ENCODE results near the gene TMEM72. TPM values are rescaled to one million over a fixed set of nuclear protein-coding genes. Genes with fewer than 3 reads are reported as not detected.

TMEM72 gene
- total and polyA plus RNA-seq, 2 of the 13 experiments (the other 11 are each of a cell fraction or from before 2014, with no cell fraction given) = 0.04 TPM; not detected in 1

DNA sequence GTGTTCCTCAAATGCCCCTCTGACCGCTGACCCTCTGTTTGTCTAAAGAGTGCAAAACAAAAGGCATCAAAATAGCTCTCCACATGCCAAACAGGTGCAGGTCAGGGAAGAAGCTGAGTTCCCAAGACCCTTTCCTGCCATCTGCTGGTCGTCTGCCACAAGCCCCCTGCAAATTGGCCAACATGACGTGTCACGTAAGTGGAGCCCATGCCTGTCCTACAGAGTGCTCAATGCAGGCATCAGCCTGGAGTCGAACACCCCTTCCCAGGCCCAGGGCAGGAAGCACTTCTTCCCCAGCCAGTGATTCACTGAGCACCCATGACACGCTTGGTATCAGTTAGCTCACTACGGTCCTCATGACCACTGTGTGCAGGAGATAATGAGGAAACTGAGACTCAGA lies 14.1 kb downstream of the TMEM72 start:
- Histone ChIP-seq H3K27ac (ENCODE audit: extremely low read length, insufficient read depth, low read length) (no peak overlapping the region), H4K20me1 (ENCODE audit: insufficient read depth, low read length) (no peaks in the 10 kb centered on the region), H3K4me2 (ENCODE audit: low read depth, low read length) (no peak overlapping the region), H2AFZ (ENCODE audit: low read length) (no peak overlapping the region), H3K79me2 (ENCODE audit: insufficient read depth, low read length) (no peaks in the 10 kb centered on the region), H3K9me3 (ENCODE audit: low read length) (no peaks in the 10 kb centered on the region), H3K9ac (ENCODE audit: insufficient read depth, low read depth, low read length) (no peak overlapping the region), H3K27me3 (ENCODE audit: control insufficient read depth in 1 of 2, insufficient read depth in 2 of 2, low read length in 2 of 2) (peaks cover 3 to 5% of the 10 kb centered on the region in 2 experiments; a peak in 2 of 5 replicates), H3K4me3 (replicated peaks in 1 of 3; ENCODE audit: insufficient read depth in 1 of 3, low read depth in 2 of 3, low read length in 3 of 3) (no peak overlapping the region), H3K36me3 (replicated peaks in 1 of 2; ENCODE audit: control insufficient read depth in 1 of 2, insufficient read depth in 2 of 2, low read length in 2 of 2) (no peaks in the 10 kb centered on the region), H3K4me1 (ENCODE audit: insufficient read depth, low read length) (peaks cover 38% of the 10 kb centered on the region)
- TF ChIP-seq, protein P1, sequence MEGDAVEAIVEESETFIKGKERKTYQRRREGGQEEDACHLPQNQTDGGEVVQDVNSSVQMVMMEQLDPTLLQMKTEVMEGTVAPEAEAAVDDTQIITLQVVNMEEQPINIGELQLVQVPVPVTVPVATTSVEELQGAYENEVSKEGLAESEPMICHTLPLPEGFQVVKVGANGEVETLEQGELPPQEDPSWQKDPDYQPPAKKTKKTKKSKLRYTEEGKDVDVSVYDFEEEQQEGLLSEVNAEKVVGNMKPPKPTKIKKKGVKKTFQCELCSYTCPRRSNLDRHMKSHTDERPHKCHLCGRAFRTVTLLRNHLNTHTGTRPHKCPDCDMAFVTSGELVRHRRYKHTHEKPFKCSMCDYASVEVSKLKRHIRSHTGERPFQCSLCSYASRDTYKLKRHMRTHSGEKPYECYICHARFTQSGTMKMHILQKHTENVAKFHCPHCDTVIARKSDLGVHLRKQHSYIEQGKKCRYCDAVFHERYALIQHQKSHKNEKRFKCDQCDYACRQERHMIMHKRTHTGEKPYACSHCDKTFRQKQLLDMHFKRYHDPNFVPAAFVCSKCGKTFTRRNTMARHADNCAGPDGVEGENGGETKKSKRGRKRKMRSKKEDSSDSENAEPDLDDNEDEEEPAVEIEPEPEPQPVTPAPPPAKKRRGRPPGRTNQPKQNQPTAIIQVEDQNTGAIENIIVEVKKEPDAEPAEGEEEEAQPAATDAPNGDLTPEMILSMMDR (CRISPR knock-in tag; IDR thresholded peaks at IDR 0.05) = peak; percentile 86
- TF ChIP-seq, protein P2, sequence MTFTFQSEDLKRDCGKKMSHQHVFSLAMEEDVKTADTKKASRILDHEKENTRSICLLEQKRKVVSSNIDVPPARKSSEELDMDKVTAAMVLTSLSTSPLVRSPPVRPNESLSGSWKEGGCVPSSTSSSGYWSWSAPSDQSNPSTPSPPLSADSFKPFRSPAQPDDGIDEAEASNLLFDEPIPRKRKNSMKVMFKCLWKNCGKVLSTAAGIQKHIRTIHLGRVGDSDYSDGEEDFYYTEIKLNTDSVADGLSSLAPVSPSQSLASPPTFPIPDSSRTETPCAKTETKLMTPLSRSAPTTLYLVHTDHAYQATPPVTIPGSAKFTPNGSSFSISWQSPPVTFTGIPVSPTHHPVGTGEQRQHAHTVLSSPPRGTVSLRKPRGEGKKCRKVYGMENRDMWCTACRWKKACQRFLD (CRISPR knock-in tag; IDR thresholded peaks at IDR 0.05; ENCODE audit: borderline replicate concordance) = no peak
- TF ChIP-seq ZNF816 (CRISPR knock-in tag; IDR thresholded peaks at IDR 0.05; ENCODE audit: borderline replicate concordance) = no peak
- TF ChIP-seq, protein P3, sequence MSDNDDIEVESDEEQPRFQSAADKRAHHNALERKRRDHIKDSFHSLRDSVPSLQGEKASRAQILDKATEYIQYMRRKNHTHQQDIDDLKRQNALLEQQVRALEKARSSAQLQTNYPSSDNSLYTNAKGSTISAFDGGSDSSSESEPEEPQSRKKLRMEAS (IDR thresholded peaks at IDR 0.05) = peak; percentile 25; the same call in 1 of the 2 replicates
- TF ChIP-seq SALL1 (CRISPR knock-in tag; IDR thresholded peaks at IDR 0.05) = peak; percentile 32; the same call in 1 of the 2 replicates
- TF ChIP-seq, protein P4, sequence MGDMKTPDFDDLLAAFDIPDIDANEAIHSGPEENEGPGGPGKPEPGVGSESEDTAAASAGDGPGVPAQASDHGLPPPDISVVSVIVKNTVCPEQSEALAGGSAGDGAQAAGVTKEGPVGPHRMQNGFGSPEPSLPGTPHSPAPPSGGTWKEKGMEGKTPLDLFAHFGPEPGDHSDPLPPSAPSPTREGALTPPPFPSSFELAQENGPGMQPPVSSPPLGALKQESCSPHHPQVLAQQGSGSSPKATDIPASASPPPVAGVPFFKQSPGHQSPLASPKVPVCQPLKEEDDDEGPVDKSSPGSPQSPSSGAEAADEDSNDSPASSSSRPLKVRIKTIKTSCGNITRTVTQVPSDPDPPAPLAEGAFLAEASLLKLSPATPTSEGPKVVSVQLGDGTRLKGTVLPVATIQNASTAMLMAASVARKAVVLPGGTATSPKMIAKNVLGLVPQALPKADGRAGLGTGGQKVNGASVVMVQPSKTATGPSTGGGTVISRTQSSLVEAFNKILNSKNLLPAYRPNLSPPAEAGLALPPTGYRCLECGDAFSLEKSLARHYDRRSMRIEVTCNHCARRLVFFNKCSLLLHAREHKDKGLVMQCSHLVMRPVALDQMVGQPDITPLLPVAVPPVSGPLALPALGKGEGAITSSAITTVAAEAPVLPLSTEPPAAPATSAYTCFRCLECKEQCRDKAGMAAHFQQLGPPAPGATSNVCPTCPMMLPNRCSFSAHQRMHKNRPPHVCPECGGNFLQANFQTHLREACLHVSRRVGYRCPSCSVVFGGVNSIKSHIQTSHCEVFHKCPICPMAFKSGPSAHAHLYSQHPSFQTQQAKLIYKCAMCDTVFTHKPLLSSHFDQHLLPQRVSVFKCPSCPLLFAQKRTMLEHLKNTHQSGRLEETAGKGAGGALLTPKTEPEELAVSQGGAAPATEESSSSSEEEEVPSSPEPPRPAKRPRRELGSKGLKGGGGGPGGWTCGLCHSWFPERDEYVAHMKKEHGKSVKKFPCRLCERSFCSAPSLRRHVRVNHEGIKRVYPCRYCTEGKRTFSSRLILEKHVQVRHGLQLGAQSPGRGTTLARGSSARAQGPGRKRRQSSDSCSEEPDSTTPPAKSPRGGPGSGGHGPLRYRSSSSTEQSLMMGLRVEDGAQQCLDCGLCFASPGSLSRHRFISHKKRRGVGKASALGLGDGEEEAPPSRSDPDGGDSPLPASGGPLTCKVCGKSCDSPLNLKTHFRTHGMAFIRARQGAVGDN (CRISPR knock-in tag; IDR thresholded peaks at IDR 0.05) = peak; percentile 25; the same call in 1 of the 2 replicates
- TF ChIP-seq SMC3 (IDR thresholded peaks at IDR 0.05; ENCODE audit: low read length) = peak; percentile 56; the same call in 1 of the 2 replicates
- 0 out of 2 replicates have a peak, but pooled peaks have one; percentile 14 for TF ChIP-seq FOSL2 (CRISPR knock-in tag; IDR thresholded peaks at IDR 0.05)
- peak; percentile 74 for TF ChIP-seq STAG1 (CRISPR knock-in tag; IDR thresholded peaks at IDR 0.05)
- TF ChIP-seq, protein P5, sequence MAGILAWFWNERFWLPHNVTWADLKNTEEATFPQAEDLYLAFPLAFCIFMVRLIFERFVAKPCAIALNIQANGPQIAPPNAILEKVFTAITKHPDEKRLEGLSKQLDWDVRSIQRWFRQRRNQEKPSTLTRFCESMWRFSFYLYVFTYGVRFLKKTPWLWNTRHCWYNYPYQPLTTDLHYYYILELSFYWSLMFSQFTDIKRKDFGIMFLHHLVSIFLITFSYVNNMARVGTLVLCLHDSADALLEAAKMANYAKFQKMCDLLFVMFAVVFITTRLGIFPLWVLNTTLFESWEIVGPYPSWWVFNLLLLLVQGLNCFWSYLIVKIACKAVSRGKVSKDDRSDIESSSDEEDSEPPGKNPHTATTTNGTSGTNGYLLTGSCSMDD (CRISPR knock-in tag; IDR thresholded peaks at IDR 0.05) = no peak
- TF ChIP-seq CEBPG (CRISPR knock-in tag; IDR thresholded peaks at IDR 0.05) = peak; percentile 69
- peak; percentile 50 for TF ChIP-seq CREB1 (IDR thresholded peaks at IDR 0.05)
- no peak for TF ChIP-seq CREB1 (CRISPR knock-in tag; IDR thresholded peaks at IDR 0.05)
- TF ChIP-seq CC2D1A (CRISPR knock-in tag; IDR thresholded peaks at IDR 0.05) = no peak
- peak; percentile 42; the same call in 1 of the 2 replicates for TF ChIP-seq RAD21 (CRISPR knock-in tag; IDR thresholded peaks at IDR 0.05)
- no TSS peak for BruUV-seq (replicated peaks)
- in situ Hi-C loops (cut with HindIII; ENCODE audit: extremely low pct_ligation_motif_present, low pct_unique_long_range_greater_than_20kb) = no loop called here
- FAIRE-seq = peak; percentile 67
- DNase-seq (ENCODE audit: low spot score) = peak; percentile 60
- peak; percentile 68 for ATAC-seq
- intact Hi-C loops (cut with micrococcal nuclease; ENCODE audit: unreplicated experiment) = loop anchor here (2.0 kb wide), 1 partner anchor 60 kb away; no protein-coding TSS in a partner anchor
- ChIA-PET POLR2A (interaction anchor here (1.8 kb wide), 1 partner anchor 53 kb away, joined by 6 read pairs; the partner anchor contains the start of gene DEPP1), CTCF (ENCODE audit: low intra/inter-chr PET ratio, low total read pairs) (interaction anchor here (1.3 to 1.7 kb wide), 2 partner anchors 60 to 1254 kb away, joined by 3 to 4 read pairs; no protein-coding TSS in a partner anchor)
- 35% methylated on average over 4 of the region's 7 CpGs for WGBS (ENCODE audit: low lambda C conversion rate)
